ENCODE measurements around the gene CCAR1. TPM values are rescaled to one million over a fixed set of nuclear protein-coding genes. Genes with fewer than 3 reads are reported as not detected.
"Not testable (repeated sequence)": the region's sequence is repeated elsewhere in the genome, so short reads cannot be mapped to it uniquely, and the experiment has no call there.

The CCAR1 gene
- total and polyA plus RNA-seq, 11 donors = 21.7 to 37.9 (median 28.3) TPM

- DNase-seq (no peak), ATAC-seq (no peak)
- whole genome bisulfite sequencing, 4 donors = 90 to 92% (median 91%) methylated on average over 7 of the region's 7 CpGs
- Histone ChIP-seq H3K36me3 (peaks cover 0 to 100% (median 98%) of the 10 kb centered on the region in 9 donors), H3K4me3 (no peak overlapping the region), H3K27ac (no peak overlapping the region), H3K27me3 (no peaks in the 10 kb centered on the region), H3K4me1 (no peaks in the 10 kb centered on the region), H3K9me3 (no peaks in the 10 kb centered on the region)
- TF ChIP-seq CTCF (IDR thresholded peaks at IDR 0.05) = no peak
- no peak for TF ChIP-seq POLR2A (IDR thresholded peaks at IDR 0.05)
- intact Hi-C loops (cut with DNase I) = loop anchor here in 1 of 10 donors (10.0 kb wide), 1 partner anchor 190 kb away; no protein-coding TSS in a partner anchor
These were observed 13.3 kb downstream of the CCAR1 start for GRCh38 chr10:68734349-68734748.

GRCh38 chr10:68735119-68735518 lies 14.1 kb downstream of the CCAR1 start:
- intact Hi-C loops (cut with DNase I) = loop anchor here in 1 of 10 donors (10.0 kb wide), 1 partner anchor 190 kb away; no protein-coding TSS in a partner anchor
- H3K27me3 ChIP-seq = no peaks in the 10 kb centered on the region
- H3K4me3 ChIP-seq = no peak overlapping the region
- TF ChIP-seq POLR2A (IDR thresholded peaks at IDR 0.05) (no peak), CTCF (IDR thresholded peaks at IDR 0.05) (no peak)
- H3K4me1 ChIP-seq = no peaks in the 10 kb centered on the region
- no peaks in the 10 kb centered on the region for H3K9me3 ChIP-seq
- ATAC-seq (no peak), DNase-seq (no peak)
- WGBS, 4 donors = 75 to 85% (median 78%) methylated on average over 6 of the region's 6 CpGs
- H3K36me3 ChIP-seq = peaks cover 0 to 100% (median 98%) of the 10 kb centered on the region in 9 donors
- no peak overlapping the region for H3K27ac ChIP-seq

GRCh38 chr10:68735739-68736138 lies 14.7 kb downstream of the CCAR1 start:
- intact Hi-C loops (cut with DNase I) = loop anchor here in 1 of 10 donors (10.0 kb wide), 1 partner anchor 191 kb away; no protein-coding TSS in a partner anchor
- not testable (repeated sequence) for H3K4me3 ChIP-seq, ATAC-seq, H3K4me1 ChIP-seq, DNase-seq, H3K27ac ChIP-seq, H3K27me3 ChIP-seq, H3K9me3 ChIP-seq
- peaks cover 0 to 100% (median 98%) of the 10 kb centered on the region in 9 donors for H3K36me3 ChIP-seq
- WGBS, 4 donors = 81 to 96% (median 84%) methylated on average over 6 to 7 of the region's 7 CpGs

GRCh38 chr10:68740676-68741075 lies 19.6 kb downstream of the CCAR1 start:
- H3K4me3 ChIP-seq, H3K27ac ChIP-seq, H3K9me3 ChIP-seq, DNase-seq, H3K4me1 ChIP-seq, ATAC-seq, H3K27me3 ChIP-seq: not testable (repeated sequence)
- 96 to 98% (median 96%) methylated on average over 5 of the region's 5 CpGs for WGBS, 4 donors
- H3K36me3 ChIP-seq = peaks cover 4 to 100% (median 99%) of the 10 kb centered on the region in 9 donors
- intact Hi-C loops (cut with DNase I) = loop anchor here in 1 of 10 donors (5.0 kb wide), 1 partner anchor 47 kb away; no protein-coding TSS in a partner anchor

- no peak overlapping the region for H3K4me3 ChIP-seq
- intact Hi-C loops (cut with DNase I) = loop anchor here in 1 of 10 donors (5.0 kb wide), 1 partner anchor 45 kb away; no protein-coding TSS in a partner anchor
- H3K27ac ChIP-seq = no peak overlapping the region
- DNase-seq (no peak), ATAC-seq (no peak)
- no peaks in the 10 kb centered on the region for H3K4me1 ChIP-seq
- no peak for TF ChIP-seq CTCF (IDR thresholded peaks at IDR 0.05)
- TF ChIP-seq POLR2A (IDR thresholded peaks at IDR 0.05) = no peak
- H3K9me3 ChIP-seq = no peaks in the 10 kb centered on the region
- no peaks in the 10 kb centered on the region for H3K27me3 ChIP-seq
- peaks cover 4 to 100% (median 99%) of the 10 kb centered on the region in 9 donors for H3K36me3 ChIP-seq
- 75 to 82% (median 79%) methylated on average over 6 of the region's 6 CpGs for WGBS, 4 donors
These were observed 21.4 kb downstream of the CCAR1 start for GRCh38 chr10:68742397-68742796.
